Measurements from ENCODE around the gene ZFP36L1. TPM values are rescaled to one million over a fixed set of nuclear protein-coding genes. Genes with fewer than 3 reads are reported as not detected.
A peak's percentile ranks its signal among the peaks of the same experiment; 100 is the strongest.

ZFP36L1 gene
- total RNA-seq, 1 donor from 2014 or later: 462 TPM

- DNase-seq (ENCODE audit: low read depth): peak; percentile 80
Measured at GRCh38 chr14:68795597-68796417, 2.9 kb upstream of the ZFP36L1 start.

- peak; percentile 80 for DNase-seq (ENCODE audit: low read depth)
Measured at GRCh38 chr14:68794851-68795596, 2.2 kb upstream of the ZFP36L1 start.

GRCh38 chr14:68794130-68794850 lies 1.4 kb upstream of the ZFP36L1 start:
- DNase-seq (ENCODE audit: low read depth): peak; percentile 85

- no peak for DNase-seq (ENCODE audit: low read depth)
Measured at GRCh38 chr14:68793734-68794129, 865 bp upstream of the ZFP36L1 start.

GRCh38 chr14:68792678-68792978 lies 239 bp downstream of the ZFP36L1 start:
- DNase-seq (ENCODE audit: low read depth): no peak

GRCh38 chr14:68791902-68792677 lies 777 bp downstream of the ZFP36L1 start:
- no peak for DNase-seq (ENCODE audit: low read depth)

- DNase-seq (ENCODE audit: low read depth): no peak
Measured at GRCh38 chr14:68791078-68791901, 1.6 kb downstream of the ZFP36L1 start.

- no peak for DNase-seq (ENCODE audit: low read depth)
Measured at GRCh38 chr14:68790644-68791077, 2.2 kb downstream of the ZFP36L1 start.

GRCh38 chr14:68789821-68790643 lies 2.8 kb downstream of the ZFP36L1 start:
- DNase-seq (ENCODE audit: low read depth): no peak

GRCh38 chr14:68788996-68789820 lies 3.7 kb downstream of the ZFP36L1 start:
- DNase-seq (ENCODE audit: low read depth): peak; percentile 51

GRCh38 chr14:68788275-68788995 lies 4.4 kb downstream of the ZFP36L1 start:
- no peak for DNase-seq (ENCODE audit: low read depth)

GRCh38 chr14:68787092-68787992 lies 5.5 kb downstream of the ZFP36L1 start:
- no peak for DNase-seq (ENCODE audit: low read depth)

- peak; percentile 92 for DNase-seq (ENCODE audit: low read depth)
Measured at GRCh38 chr14:68786491-68787091, 6.3 kb downstream of the ZFP36L1 start.

GRCh38 chr14:68785534-68786490 lies 7.1 kb downstream of the ZFP36L1 start:
- DNase-seq (ENCODE audit: low read depth): peak; percentile 79

- DNase-seq (ENCODE audit: low read depth): peak; percentile 98
Measured at GRCh38 chr14:68784978-68785533, 7.8 kb downstream of the ZFP36L1 start.
